Mammary epithelial cell (primary cell): ENCODE measurements around the gene TFCP2L1.

Experiments used
- CTCF ChIP-seq, 2 donors: IDR thresholded peaks in 1 of 2; conservative IDR thresholded peaks in 1 of 2; 2 replicates each; pipeline ENCODE4 v1.5.1; 2011 to 2012; ENCODE audit warnings: inconsistent platforms in 2 of 2, low read length in 2 of 2, mild to moderate bottlenecking in 2 of 2, control low read depth in 1 of 2, low read depth in 1 of 2; ENCODE audit not compliant: insufficient read depth in 1 of 2; ENCODE audit errors: extremely low read depth in 1 of 2
- EZH2 ChIP-seq: IDR thresholded peaks from 2 replicates; pipeline ENCODE4 v1.6.1; 2012; ENCODE audit warnings: low read length, inconsistent platforms, borderline replicate concordance

- TF ChIP-seq CTCF (conservative IDR thresholded peaks at IDR 0.05 in 1 of 2, IDR thresholded peaks at IDR 0.05 in 1 of 2; ENCODE audit: extremely low read depth in 1 of 2, insufficient read depth in 1 of 2, low read depth in 1 of 2, low read length in 2 of 2), result no peak
- no peak for TF ChIP-seq EZH2
Observed at GRCh38 chr2:121326628-121327027, 41.6 kb upstream of the TFCP2L1 start.
